ENCODE measurements around the gene ADCY3.

ADCY3 gene

DNA sequence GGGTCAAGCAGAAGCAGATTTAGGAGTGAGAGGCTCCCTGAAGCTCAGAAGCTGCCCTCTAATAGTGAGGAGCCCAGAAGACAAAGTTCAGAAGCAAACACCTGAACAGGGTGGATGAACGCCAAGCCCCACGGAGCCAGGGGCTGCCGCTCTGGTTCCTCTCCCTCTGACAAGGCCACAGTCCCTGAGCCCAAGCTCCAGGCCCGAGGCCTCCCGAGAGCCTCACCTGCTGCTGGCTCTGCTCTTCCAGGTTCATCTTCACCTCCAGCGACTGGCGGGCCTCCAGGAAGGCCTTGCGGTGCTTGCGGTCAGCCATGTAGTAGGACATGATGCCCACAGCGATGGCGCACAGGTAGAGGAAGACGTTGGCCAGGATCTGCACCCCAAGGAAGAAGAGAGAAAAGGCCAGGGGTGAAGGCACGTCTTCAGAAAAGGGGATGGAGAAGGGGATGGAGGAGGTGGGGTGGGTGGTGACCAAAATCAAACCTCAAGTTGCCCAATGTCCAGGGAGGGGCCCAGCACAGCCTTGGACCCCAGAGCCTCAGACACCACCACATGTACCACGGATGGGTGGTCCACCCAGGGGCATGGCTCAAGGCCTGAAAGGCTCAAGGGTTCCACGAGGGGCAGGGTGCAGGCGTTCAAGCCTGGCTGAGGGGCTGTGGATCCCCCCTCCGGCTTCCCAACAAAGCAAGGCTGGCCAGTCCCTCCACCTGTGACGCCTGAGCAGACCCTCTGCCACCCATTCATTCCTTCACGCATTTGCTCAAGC lies 47.5 kb downstream of the ADCY3 start:
- DNase-seq = no peak

GRCh38 chr2:24871852-24872333 lies 48.1 kb downstream of the ADCY3 start:
- no peak for DNase-seq

DNA sequence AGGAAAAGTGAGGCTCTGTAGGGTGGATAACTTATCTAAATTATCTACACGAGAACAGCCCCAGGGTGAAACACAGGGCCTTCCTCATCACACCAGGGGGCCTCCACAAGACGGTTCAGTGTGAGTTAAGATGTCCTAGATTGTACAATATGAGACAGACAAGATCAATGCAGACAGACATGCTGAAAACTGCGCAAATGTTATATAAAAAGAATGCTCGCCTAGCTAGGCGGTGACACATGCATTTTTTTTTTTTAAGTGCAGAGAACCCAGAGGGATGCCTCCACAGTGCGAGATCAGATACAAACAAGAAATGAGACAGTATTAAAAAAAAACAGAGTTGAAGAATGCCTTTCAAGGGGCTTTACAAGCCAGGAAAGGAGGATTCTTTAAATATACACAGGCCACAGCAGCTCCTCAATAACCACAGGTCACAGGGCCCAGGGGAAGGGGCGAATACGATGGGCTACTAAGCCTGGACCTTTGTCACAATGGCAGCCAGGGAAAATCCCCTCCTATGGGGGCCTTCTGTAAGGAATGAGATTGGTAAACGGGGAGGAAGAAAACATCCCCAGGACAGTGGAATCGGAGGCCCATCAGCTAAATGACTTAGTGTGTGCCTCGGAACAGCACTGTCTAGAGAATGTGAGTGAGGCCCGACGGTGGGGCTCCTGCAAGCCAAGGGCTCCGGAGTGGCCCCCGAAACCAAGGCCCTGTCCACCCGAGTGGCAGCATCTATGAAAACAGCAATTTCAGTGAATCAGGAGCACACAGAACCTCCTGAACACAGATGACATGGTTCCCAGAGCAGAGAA lies 48.9 kb downstream of the ADCY3 start:
- no peak for DNase-seq

DNA sequence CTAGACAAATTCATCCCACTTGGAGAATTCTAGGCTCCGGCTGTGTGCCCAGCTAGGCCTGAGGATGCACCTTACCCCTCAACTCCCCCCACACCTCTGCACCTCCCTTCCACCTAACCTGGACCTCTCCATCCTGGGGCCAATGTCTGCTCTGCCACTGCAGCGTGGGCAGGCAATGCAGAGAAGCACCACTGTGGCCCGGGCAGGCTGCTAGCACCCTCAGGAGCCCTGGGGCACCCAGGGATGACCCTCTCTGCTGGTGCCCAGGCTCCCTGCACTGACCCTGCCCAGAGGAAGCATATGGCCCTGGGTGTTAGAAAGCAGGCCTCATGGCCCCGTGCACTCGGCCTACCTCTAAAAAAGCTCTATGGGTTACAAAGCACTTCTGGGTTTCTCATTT lies 49.6 kb downstream of the ADCY3 start:
- DNase-seq = no peak

GRCh38 chr2:24866946-24867345 lies 53.1 kb downstream of the ADCY3 start:
- no peak for DNase-seq

- DNase-seq = no peak
Measured at GRCh38 chr2:24863641-24864040, 56.4 kb downstream of the ADCY3 start.

- DNase-seq = no peak
Measured at GRCh38 chr2:24861500-24861899, 58.5 kb downstream of the ADCY3 start.

DNA sequence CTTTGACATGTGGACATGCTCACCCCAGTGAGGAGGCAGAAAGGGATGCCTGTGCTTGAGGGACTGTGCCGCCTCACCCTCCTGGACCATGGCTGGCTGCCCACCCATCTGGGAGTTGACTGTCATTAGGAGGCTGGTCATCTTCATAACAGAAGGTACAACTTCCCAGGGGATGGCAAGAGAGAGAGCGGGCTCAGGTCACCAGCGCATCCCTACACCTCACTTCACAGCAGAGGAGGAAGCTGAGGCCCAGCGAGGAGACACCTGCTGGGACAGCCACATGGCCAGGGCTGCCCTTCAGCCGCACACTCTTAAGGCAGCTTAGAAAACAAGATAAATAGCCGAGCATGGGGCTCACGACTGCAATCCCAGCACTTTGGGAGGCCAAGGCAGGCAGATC lies 59.4 kb downstream of the ADCY3 start:
- no peak for DNase-seq

- no peak for DNase-seq
Measured at GRCh38 chr2:24859968-24860600, 60.0 kb downstream of the ADCY3 start.

GRCh38 chr2:24858996-24859395 lies 61.0 kb downstream of the ADCY3 start:
- no peak for DNase-seq

- DNase-seq = no peak
Measured at GRCh38 chr2:24857746-24858145, 62.3 kb downstream of the ADCY3 start.

GRCh38 chr2:24856791-24857211 lies 63.2 kb downstream of the ADCY3 start:
- no peak for DNase-seq

GRCh38 chr2:24855726-24856125 lies 64.3 kb downstream of the ADCY3 start:
- no peak for DNase-seq

DNA sequence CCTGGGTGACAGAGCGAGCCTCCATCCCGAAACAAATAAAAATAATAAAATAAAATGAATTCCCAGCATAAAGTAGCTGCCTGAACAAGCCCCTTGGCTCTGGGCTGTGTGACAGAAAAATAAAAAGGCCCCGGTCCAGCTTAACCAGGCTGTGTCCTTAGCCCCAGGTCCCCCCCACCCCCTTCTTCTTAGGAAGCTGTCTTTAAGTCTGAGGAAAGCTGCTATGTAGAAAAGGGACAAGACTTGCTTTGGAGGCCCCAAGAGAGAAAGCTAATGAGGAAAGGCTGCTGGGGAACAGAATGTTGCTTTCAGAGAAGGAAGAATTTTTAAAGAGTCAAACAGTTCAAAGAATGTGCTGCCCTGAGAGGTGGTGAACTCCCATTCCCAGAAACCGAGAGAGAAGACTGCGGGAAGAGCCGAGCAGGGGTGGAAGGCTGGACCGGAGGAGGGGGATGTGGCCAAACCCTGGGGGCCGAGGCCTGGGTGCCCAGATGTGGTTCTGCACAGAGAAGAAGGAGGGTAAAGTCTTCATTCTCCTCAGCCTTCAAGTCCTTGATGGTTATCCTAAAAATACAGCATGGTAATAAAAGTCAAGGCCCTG lies 64.9 kb downstream of the ADCY3 start:
- no peak for DNase-seq

- no peak for DNase-seq
Measured at GRCh38 chr2:24853996-24854395, 66.0 kb downstream of the ADCY3 start.

DNA sequence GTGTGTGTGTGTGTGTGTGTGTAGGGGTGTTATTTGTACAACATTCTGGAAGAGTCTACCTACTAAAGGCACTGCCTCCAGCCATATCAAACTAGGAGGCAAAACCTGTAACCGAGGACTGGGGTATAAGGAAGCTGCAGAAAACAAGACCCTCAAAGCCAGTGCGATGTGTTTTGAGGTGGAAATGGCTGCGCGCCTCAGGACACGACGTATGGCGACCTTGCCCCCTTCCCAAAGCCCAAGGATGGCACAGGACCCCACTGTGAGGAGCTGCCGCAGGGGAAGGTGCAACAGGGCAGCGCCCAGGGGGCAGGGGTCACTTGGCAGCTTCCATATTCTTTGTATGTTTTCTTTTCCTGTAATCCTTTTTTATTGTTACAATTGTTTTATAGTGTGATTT lies 67.0 kb downstream of the ADCY3 start:
- no peak for DNase-seq

DNA sequence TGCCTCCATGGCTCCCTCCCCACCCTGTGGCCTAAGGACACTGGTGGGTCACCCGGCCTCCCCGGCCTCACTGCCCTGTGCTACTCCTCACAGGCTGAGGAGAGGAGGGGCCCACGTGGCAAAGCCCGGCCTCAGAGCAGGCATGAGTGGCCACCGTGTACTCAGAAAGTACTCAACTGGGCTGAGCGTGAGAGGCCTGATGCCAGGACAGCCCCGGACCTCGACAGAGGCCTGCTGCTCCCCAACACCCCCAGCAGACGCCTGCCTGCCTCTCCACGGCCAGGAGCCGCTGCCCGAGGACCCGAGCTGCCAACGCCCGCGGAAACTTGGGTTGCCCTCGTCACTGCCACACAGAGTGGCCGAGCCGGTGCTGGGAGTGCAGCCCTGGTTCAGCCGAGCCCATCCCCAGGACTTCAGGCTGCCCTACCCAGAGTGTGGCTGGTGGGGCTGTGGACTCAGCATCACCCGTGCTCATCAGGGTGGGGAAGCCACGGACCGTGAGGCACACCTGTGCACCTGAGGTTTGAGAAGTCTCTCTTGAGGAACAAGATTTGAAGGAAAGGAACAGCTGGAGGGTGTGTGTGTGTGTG lies 67.5 kb downstream of the ADCY3 start:
- no peak for DNase-seq

DNA sequence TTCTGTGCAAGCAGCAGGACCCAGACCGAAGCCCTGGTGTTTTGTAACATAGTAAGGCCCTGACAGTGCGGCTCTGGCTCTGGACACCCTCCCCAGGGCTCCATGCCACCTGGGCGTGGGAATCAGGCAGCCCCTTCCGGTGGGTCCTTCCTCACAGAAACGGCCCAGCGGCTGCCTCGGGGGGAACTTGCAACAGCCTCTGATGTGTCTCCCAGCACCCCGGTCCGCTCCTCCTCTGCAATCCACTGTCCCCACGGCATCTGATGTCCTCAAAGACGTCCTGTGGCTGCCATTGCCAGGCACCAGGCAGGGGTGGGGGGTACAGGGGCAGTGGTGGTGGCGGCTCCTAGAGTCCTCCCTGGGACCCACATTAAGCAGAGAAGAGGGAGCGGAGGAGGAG lies 68.0 kb downstream of the ADCY3 start:
- DNase-seq = no peak

DNA sequence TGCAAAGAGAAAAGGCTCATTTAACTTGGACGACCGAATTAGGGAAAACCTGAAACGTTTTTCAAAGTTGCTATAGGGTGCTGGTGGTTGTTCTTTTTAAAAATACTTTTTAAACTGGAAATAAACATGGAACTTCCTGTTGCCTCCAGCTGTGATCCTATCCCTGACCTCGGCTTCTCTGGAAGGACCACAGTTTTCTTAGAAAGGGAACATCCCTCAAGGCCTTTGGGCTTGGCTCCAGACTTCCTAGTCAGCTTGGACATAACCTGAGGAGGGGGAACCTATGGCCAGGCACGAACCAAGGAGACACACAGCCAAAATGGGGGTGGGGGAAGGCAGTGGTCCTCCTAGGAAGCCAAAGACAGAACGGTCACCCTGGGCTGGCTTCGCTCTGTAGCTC lies 69.1 kb downstream of the ADCY3 start:
- DNase-seq = no peak

GRCh38 chr2:24845691-24846090 lies 74.3 kb downstream of the ADCY3 start:
- DNase-seq = no peak

DNA sequence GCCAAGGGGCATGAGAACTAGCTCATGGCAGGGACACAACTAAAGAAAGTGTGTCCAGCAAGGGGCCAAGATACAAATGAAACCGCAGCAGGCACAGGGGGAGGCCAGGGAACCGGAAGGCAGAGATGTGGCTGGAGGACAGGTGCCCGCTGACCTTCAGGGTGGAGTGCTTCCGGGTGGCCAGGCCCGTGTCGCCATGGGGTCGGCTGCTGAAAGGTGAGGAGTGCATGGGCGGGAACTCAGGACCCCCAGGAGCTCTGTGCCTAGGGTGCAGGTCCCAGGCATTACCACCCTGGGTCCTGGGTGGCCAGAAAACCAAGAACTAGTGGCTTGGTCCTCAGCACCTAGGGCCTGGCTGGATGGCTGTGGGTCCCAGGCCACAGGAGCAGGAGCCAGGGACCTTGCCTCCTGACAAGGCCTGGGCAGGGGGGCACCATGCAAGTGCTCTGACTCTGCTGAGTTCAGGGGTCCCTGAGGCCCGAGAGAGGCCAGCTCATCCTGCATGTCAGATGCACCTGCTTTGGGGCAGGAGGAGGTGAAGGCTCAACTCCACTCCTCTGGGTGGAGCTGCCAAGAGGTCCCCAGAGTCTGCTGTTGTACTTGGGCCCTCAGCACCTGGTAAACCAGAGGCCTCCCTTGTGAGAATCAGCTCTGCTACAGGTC lies 75.9 kb downstream of the ADCY3 start:
- DNase-seq = no peak

GRCh38 chr2:24843330-24843860 lies 76.6 kb downstream of the ADCY3 start:
- no peak for DNase-seq

All from hippocampal formation (tissue), 2 donors.